AG09309 (cell line): Measurements from ENCODE around the gene PTPN18.

Experiments used
- DNase-seq: peaks from one replicate; pipeline ENCODE4 v3.0.0-alpha.2; 2010; ENCODE audit warnings: low read depth
- H3K4me3 ChIP-seq: 2 replicates; pipeline ENCODE4 v1.5.1; 2011; ENCODE audit warnings: mild to moderate bottlenecking, low read depth, low read length, moderate library complexity; ENCODE audit not compliant: control insufficient read depth
- TF ChIP-seq, protein P1 (sequence below): IDR thresholded peaks from 2 replicates; pipeline ENCODE4 v1.5.1; 2011; ENCODE audit warnings: mild to moderate bottlenecking, low read depth, low read length, inconsistent platforms; ENCODE audit not compliant: insufficient read depth, control insufficient read depth; ENCODE audit errors: missing control alignments

Gene PTPN18

DNA sequence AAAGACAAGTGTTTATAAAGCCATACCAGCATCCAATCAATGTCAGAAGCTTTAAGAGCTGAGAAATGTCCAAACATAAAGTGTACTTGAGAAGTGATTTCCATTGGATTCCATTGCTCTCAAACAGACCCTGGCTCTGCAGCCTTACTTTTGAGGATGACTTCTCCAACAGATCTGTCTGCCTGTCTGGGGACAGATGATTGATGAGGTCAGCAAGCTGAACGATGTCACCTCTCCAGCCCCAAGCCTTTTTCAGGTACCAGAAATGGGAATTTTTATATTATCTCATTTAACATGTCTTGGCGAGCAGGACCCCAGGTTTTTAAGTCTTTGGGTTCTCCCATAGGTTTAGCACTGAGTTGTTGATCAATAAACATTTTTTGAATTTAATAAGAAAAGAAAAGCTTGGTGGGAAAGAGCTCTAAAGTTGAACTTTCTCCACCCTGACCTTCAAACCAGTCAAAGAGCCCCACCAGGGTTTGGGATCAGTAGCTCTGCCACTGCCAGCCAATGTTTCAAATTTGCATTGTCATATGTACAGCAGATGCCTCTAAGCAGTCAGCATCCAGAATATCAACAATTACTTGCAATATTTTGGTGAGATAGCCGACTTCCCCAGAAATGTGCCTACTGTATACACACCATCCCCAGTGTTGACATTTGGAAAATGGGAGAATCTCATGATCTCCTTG, 22.5 kb downstream of the PTPN18 start:
- TF ChIP-seq, protein P1, sequence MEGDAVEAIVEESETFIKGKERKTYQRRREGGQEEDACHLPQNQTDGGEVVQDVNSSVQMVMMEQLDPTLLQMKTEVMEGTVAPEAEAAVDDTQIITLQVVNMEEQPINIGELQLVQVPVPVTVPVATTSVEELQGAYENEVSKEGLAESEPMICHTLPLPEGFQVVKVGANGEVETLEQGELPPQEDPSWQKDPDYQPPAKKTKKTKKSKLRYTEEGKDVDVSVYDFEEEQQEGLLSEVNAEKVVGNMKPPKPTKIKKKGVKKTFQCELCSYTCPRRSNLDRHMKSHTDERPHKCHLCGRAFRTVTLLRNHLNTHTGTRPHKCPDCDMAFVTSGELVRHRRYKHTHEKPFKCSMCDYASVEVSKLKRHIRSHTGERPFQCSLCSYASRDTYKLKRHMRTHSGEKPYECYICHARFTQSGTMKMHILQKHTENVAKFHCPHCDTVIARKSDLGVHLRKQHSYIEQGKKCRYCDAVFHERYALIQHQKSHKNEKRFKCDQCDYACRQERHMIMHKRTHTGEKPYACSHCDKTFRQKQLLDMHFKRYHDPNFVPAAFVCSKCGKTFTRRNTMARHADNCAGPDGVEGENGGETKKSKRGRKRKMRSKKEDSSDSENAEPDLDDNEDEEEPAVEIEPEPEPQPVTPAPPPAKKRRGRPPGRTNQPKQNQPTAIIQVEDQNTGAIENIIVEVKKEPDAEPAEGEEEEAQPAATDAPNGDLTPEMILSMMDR: no peak
- no peak for DNase-seq
- H3K4me3 ChIP-seq: no peak overlapping the region

DNA sequence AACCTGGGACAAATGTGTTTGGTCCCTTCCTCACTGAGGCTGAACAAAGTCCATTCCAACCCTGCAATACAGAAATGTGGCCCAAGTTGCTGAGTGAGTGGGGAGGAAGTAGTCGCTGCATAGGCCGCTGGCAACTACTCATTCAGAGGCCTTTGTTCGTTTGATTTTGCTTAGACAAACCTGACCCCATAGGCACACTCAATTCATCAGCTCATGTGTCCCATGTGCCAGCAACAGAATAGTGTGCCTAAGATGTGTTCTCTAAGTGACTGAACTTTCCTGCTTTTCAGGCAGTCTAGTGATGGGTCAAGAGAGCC, 23.0 kb downstream of the PTPN18 start:
- H3K4me3 ChIP-seq: no peak overlapping the region
- no peak for DNase-seq
- TF ChIP-seq, protein P1: no peak

DNA sequence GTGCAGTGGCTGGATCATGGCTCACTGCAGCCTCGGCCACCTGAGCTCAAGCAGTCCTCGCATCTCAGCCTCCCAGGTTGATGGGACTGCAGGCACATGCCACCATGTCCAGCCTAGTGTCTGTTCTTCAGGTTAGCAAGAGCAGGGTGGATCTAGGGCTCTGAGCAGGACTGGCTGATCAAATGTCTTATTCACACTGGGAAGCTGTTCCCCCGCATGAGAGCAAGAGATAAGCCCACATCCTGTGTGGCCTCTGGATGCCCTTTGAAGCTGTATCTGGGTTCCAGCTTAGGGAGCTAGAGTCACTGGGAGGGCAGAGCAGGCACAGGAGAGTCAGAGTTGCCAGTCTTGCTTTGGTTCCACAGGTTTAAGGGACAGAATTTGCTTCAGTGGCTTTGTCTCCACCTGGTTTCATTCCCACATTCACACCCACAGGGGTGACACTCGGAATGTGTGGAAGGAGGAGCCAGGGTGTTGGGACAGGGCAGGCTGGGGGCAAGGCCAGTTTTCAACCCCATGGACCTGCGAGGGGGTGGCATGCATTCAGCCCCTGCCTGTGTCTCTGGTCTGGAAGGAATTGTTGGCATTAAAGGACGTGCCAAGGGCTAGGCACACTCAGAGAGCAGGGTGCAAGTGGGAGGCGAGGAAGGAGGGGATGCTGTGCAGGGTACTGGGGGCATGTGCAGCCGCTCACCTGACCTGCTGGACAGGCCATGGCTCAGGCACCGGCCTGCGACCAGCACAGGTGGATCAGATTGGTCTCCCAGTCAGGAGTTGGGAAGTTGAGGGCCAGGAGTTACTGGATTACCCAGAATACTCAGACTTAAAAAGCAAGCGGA, 24.5 kb downstream of the PTPN18 start:
- no peak overlapping the region for H3K4me3 ChIP-seq
- TF ChIP-seq, protein P1: no peak
- no peak for DNase-seq

DNA sequence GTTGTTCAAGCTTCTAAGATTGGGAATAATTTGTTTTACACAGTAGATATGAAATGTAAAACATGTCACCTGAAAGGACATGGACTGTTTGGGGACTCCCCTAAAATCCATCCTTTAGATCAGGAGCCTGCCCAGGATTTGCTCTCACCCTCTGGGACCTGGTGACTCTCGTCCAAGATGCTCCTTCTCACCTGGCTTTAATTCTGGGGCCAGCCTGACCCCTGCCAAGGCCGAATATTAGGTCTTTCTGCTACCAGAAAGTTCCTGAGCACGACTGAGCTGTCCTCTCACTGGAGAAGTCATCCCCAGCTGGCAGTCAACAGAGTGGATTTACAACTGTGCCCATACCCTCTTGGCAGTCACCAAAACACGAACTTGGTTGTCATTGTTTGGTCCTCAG, 25.3 kb downstream of the PTPN18 start:
- no peak overlapping the region for H3K4me3 ChIP-seq
- TF ChIP-seq, protein P1: no peak
- no peak for DNase-seq

DNA sequence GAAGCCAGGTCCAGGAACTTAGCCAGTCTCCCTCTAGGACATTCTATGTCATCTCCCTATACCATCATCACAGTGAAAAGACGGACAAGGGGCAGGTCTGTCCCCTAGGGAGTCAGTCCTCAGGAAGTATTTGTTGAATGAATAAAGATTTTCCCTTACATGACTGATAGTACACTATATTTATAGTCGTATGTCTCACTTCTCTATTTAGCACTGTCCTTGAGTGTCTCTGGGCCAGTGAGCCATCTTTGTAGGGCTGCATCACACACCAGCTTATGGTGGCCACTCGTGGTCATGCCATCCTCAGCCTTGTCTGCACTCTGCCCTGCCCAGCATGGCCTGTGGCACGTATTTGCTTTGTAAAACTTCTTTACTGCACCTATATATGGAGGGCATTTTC, 25.8 kb downstream of the PTPN18 start:
- TF ChIP-seq, protein P1: no peak
- no peak for DNase-seq

DNA sequence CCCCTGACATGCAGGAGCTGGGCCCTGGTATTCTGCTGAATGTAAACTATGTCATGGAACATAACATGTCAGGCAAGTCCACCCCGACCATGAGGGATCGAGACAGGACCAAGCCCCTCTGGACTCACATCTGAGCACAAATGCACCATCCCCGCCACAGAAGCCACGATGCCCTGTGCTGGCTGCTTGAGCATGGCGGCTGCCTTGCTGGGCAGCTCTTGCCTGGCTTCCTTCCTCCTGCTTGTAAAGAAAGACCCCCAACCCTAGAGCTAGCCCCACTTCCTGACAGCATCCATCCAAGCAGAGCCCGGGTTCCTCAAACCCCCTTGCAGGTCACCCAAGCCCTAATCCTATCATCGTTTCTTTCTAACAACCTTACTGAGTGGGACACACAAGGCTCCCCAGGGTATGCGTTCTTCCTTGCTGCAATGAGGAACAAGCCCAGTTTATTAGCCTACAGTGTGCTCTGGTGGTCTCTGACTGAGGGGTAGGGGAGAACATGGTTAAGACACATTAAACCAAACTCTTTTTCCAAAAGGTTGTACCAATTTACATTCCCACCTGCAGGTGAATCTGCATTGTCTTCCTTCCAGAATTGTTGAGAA, 26.6 kb downstream of the PTPN18 start:
- no peak overlapping the region for H3K4me3 ChIP-seq
- TF ChIP-seq, protein P1: no peak
- no peak for DNase-seq

More for the DNA sequence above, 25.8 kb downstream of the PTPN18 start:
- no peak overlapping the region for H3K4me3 ChIP-seq
